Endothelial cell of umbilical vein (primary cell): ENCODE results near the gene SUN3. TPM values are rescaled to one million over a fixed set of nuclear protein-coding genes. Genes with fewer than 3 reads are reported as not detected.

Experiments
- BruUV-seq: library from RNA; stranded (reverse); fragments of 400-500 nt; replicated peaks from 2 replicates; lab custom pipeline; 2021; lab: Mats Ljungman, UMichigan
- CTCF ChIA-PET: fragments of 300-600, 350-600 bp; sonication (Branson Sonifier 250); formaldehyde crosslinking; loops from one replicate; lab custom pipeline; 2021; ENCODE audit warnings: antibody characterized with exemption, inconsistent platforms; lab: Charles Lee
- POLR2A ChIA-PET: fragments of 300-600, 350-600 bp; sonication (Branson Sonifier 250); formaldehyde crosslinking; loops from one replicate; lab custom pipeline; 2021; ENCODE audit warnings: antibody characterized with exemption, inconsistent platforms; lab: Charles Lee
- DNase-seq: peaks from one replicate; pipeline ENCODE4 v3.0.0-alpha.2; 2011; ENCODE audit warnings: low read depth, low spot score
- FAIRE-seq: peaks from 2 replicates; lab custom pipeline; 2011; peaks lifted over from hg19 to GRCh38; lab: Jason Lieb, UNC
- H2AFZ ChIP-seq: 2 replicates; pipeline ENCODE4 v1.6.0; 2012; ENCODE audit warnings: low read depth, low read length, control low read depth, inconsistent platforms
- H3K27ac ChIP-seq: 2 replicates; pipeline ENCODE4 v1.5.1; 2011; ENCODE audit warnings: low read depth, mild to moderate bottlenecking, control low read depth, low read length, moderate library complexity; ENCODE audit not compliant: insufficient read depth
- H3K27me3 ChIP-seq, 2 experiments: 2 replicates each; pipeline versions ENCODE4 v1.6.0 to v1.6.1; 2011; ENCODE audit warnings: low read length in 2 of 2, mixed read lengths in 1 of 2; ENCODE audit not compliant: control insufficient read depth in 2 of 2, insufficient read depth in 2 of 2
- H3K36me3 ChIP-seq, 2 experiments: 2 replicates in 1 of 2; 3 replicates in 1 of 2; pipeline ENCODE4 v1.5.1; 2011; ENCODE audit warnings: low read length in 2 of 2, mild to moderate bottlenecking in 1 of 2, moderate library complexity in 1 of 2; ENCODE audit not compliant: control insufficient read depth in 2 of 2, insufficient read depth in 2 of 2; ENCODE audit errors: extremely low read depth in 1 of 2
- H3K4me1 ChIP-seq: 3 replicates; pipeline ENCODE4 v1.5.1; 2011; ENCODE audit warnings: mild to moderate bottlenecking, low read length; ENCODE audit not compliant: control insufficient read depth, insufficient read depth; ENCODE audit errors: extremely low read depth
- H3K4me2 ChIP-seq: 2 replicates; pipeline ENCODE4 v1.6.1; 2011; ENCODE audit warnings: low read length, control low read depth, mixed read lengths; ENCODE audit not compliant: insufficient read depth
- H3K4me3 ChIP-seq, 3 experiments: fragments of 200-600 bp in 1 of 3; sonication (generic), shearing (Covaris generic) in 1 of 3; replicated peaks in 1 of 3; 2 replicates each; pipeline ENCODE4 v1.5.1; 2011 to 2016; ENCODE audit warnings: control low read depth in 3 of 3, low read length in 3 of 3, mild to moderate bottlenecking in 2 of 3, inconsistent platforms in 1 of 3, low read depth in 1 of 3, moderate library complexity in 1 of 3; ENCODE audit not compliant: insufficient read depth in 1 of 3
- H3K79me2 ChIP-seq: 2 replicates; pipeline ENCODE4 v1.6.0; 2012; ENCODE audit warnings: low read length, inconsistent platforms; ENCODE audit not compliant: control insufficient read depth, insufficient read depth
- H3K9ac ChIP-seq: replicated peaks from 2 replicates; pipeline ENCODE3; 2011; ENCODE audit warnings: low read length, control low read depth; ENCODE audit not compliant: insufficient read depth; ENCODE audit errors: extremely low read depth
- H3K9me1 ChIP-seq: replicated peaks from 3 replicates; pipeline ENCODE4 v1.6.0; 2011; ENCODE audit warnings: mild to moderate bottlenecking, low read length; ENCODE audit not compliant: control insufficient read depth, insufficient read depth; ENCODE audit errors: extremely low read depth
- H3K9me3 ChIP-seq: replicated peaks from 2 replicates; pipeline ENCODE4 v1.5.1; 2012; ENCODE audit warnings: low read length, inconsistent platforms; ENCODE audit not compliant: control insufficient read depth, insufficient read depth
- H4K20me1 ChIP-seq: replicated peaks from 2 replicates; pipeline ENCODE3; 2011; ENCODE audit warnings: mild to moderate bottlenecking, low read length; ENCODE audit not compliant: control insufficient read depth, insufficient read depth; ENCODE audit errors: extremely low read depth
- CTCF ChIP-seq, 2 donors: IDR thresholded peaks; 1 replicate in 1 of 2; 2 replicates in 1 of 2; pipeline ENCODE4 v1.5.1; 2011; ENCODE audit warnings: low read length in 2 of 2, mild to moderate bottlenecking in 2 of 2, moderate library complexity in 2 of 2, control low read depth in 1 of 2, inconsistent platforms in 1 of 2, low read depth in 1 of 2; ENCODE audit not compliant: insufficient read depth in 1 of 2; ENCODE audit errors: extremely low read depth in 1 of 2
- EZH2 ChIP-seq: IDR thresholded peaks from 2 replicates; pipeline ENCODE4 v1.6.1; 2012; ENCODE audit warnings: borderline replicate concordance, low read depth, mild to moderate bottlenecking, moderate library complexity, low read length, inconsistent platforms; ENCODE audit not compliant: severe bottlenecking
- FOS ChIP-seq: IDR thresholded peaks from 2 replicates; pipeline ENCODE4 v1.6.1; 2011; ENCODE audit warnings: mild to moderate bottlenecking, low read length, moderate library complexity, borderline replicate concordance; ENCODE audit not compliant: insufficient read depth
- GATA2 ChIP-seq: IDR thresholded peaks from 2 replicates; pipeline ENCODE4 v1.7.0; 2011; ENCODE audit warnings: low read depth, mild to moderate bottlenecking, moderate library complexity, mixed read lengths, low read length; ENCODE audit not compliant: insufficient read length, insufficient read depth
- JUN ChIP-seq: IDR thresholded peaks from 2 replicates; pipeline ENCODE4 v1.6.1; 2011; ENCODE audit warnings: borderline replicate concordance, low read depth; ENCODE audit not compliant: insufficient read length, insufficient read depth
- MAX ChIP-seq: IDR thresholded peaks from 2 replicates; pipeline ENCODE4 v1.6.1; 2011; ENCODE audit not compliant: insufficient read depth, insufficient read length
- MYC ChIP-seq: IDR thresholded peaks from one replicate; pipeline ENCODE4 v1.6.1; 2011; ENCODE audit warnings: mild to moderate bottlenecking, low read depth, low read length
- POLR2A ChIP-seq: IDR thresholded peaks from 2 replicates; pipeline ENCODE4 v1.6.1; 2012; ENCODE audit warnings: low read depth, mild to moderate bottlenecking, control low read depth, low read length
- POLR2AphosphoS5 ChIP-seq: IDR thresholded peaks from 2 replicates; pipeline ENCODE4 v1.6.1; 2012; ENCODE audit warnings: low read depth, mild to moderate bottlenecking, control low read depth, low read length, moderate library complexity; ENCODE audit not compliant: insufficient read depth
- dilution Hi-C: fragments of 300-500 bp; cut with MboI; formaldehyde crosslinking; loops from one replicate; pipeline ENCODE4 v1.15.0; 2019; ENCODE audit warnings: low sequenced_read_pairs; ENCODE audit not compliant: extremely low pct_ligation_motif_present
- intact Hi-C: fragments of 100-400 bp; cut with micrococcal nuclease; formaldehyde crosslinking; loops from one replicate; pipeline ENCODE4 v1.10.0; 2022
- polyA plus RNA-seq, 4 experiments: library from polyadenylated mRNA; depleted of rRNA in 3 of 4; stranded (reverse) in 3 of 4; unstranded in 1 of 4; fragments of >200 nt; gene quantifications; 2 replicates each; pipeline versions ENCODE4 v1.2.1 to v1.2.3, GENCODE V29; 2011 to 2012; ENCODE audit warnings: missing spikeins in 1 of 4
- total RNA-seq: library from RNA; stranded (reverse); gene quantifications from 2 replicates; pipeline ENCODE4 v1.2.3, GENCODE V29; 2021

SUN3 gene
- total and polyA plus RNA-seq, 2 donors (not counting 3 experiments of a cell fraction or from before 2014, with no cell fraction given): not detected

- BruUV-seq: no TSS peak
- no peak for FAIRE-seq
Measured at GRCh38 chr7:47952224-47952623, 76.7 kb downstream of the SUN3 start.

More at GRCh38 chr7:47952224-47952623, 76.7 kb downstream of the SUN3 start:
- H3K4me1 ChIP-seq: peaks cover 31% of the 10 kb centered on the region
- H3K79me2 ChIP-seq: no peaks in the 10 kb centered on the region
- CTCF ChIA-PET: interaction anchor here (1.2 to 12.0 kb wide), 2 partner anchors 14 to 203 kb away, joined by 4 to 371 read pairs; no protein-coding TSS in a partner anchor
- intact Hi-C loops (no loop called here), dilution Hi-C loops (no loop called here)
- no peaks in the 10 kb centered on the region for H3K9me3 ChIP-seq
- H3K27ac ChIP-seq: no peak overlapping the region
- DNase-seq: no peak
- H3K4me3 ChIP-seq: no peak overlapping the region
- no peak overlapping the region for H2AFZ ChIP-seq
- H3K36me3 ChIP-seq: peaks cover 4 to 9% of the 10 kb centered on the region in 2 experiments
- POLR2A ChIA-PET: no interaction called here
- no peaks in the 10 kb centered on the region for H3K9me1 ChIP-seq
- no peak overlapping the region for H3K9ac ChIP-seq
- H4K20me1 ChIP-seq: no peaks in the 10 kb centered on the region
- TF ChIP-seq GATA2 (no peak), FOS (no peak), POLR2A (no peak), EZH2 (no peak), MYC (no peak), JUN (no peak), CTCF (IDR thresholded peaks at IDR 0.05; ENCODE audit: extremely low read depth in 1 of 2, insufficient read depth in 1 of 2, low read depth in 1 of 2, low read length in 2 of 2) (no peak), POLR2AphosphoS5 (no peak), MAX (no peak)
- no peak overlapping the region for H3K4me2 ChIP-seq
- no peaks in the 10 kb centered on the region for H3K27me3 ChIP-seq
